ENCODE results near the gene TMEM147. TPM values are rescaled to one million over a fixed set of nuclear protein-coding genes. Genes with fewer than 3 reads are reported as not detected.

TMEM147 gene
- total and polyA plus RNA-seq, 2 donors (not counting 3 experiments of a cell fraction or from before 2014, with no cell fraction given): 75.8 to 214 TPM

DNA sequence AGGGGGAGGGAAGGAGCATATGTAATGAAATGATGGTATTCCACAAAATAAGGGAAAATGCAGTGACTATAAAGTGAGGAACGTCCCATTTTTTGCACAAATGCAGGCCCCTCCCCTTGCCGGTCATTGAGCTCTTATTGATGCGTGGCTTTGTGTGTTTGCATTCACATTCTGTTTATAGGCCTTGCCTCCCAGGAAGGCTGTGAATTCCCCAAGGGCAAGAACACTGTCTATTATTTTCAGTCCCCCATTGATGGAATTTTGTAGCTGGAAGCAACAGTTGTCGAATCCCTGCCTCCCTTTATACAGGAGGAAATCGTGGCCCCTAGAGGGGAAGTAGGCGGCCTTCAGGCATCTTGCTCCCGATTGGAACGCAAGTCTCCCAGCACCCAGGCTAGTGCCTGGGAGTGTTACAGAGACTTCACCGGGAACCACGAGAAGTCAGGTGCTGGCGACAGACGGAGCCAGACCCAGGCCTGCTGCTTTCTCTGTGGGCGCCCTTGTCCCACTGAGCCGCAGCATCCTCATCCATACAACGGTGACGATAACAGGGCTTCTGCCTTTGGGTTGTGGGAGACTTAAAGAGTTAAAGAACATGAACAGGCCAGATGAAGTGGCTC, 24.2 kb upstream of the TMEM147 start:
- BruUV-seq (replicated peaks): no TSS peak
- no peak overlapping the region for H3K27ac ChIP-seq (ENCODE audit: insufficient read depth, low read depth, low read length)
- FAIRE-seq: no peak
- H3K4me1 ChIP-seq (ENCODE audit: control insufficient read depth, extremely low read depth, insufficient read depth, low read length): no peaks in the 10 kb centered on the region
- no peaks in the 10 kb centered on the region for H4K20me1 ChIP-seq (replicated peaks; ENCODE audit: control insufficient read depth, extremely low read depth, insufficient read depth, low read length)
- no peak for DNase-seq (ENCODE audit: low read depth, low spot score)
- H3K27me3 ChIP-seq (ENCODE audit: control insufficient read depth in 2 of 2, insufficient read depth in 2 of 2, low read length in 2 of 2): peaks cover 4 to 9% of the 10 kb centered on the region in 2 experiments
- no peak overlapping the region for H3K4me2 ChIP-seq (ENCODE audit: insufficient read depth, low read length)
- intact Hi-C loops (cut with micrococcal nuclease) (no loop called here), dilution Hi-C loops (cut with MboI; ENCODE audit: extremely low pct_ligation_motif_present, low sequenced_read_pairs) (no loop called here)
- TF ChIP-seq GATA2 (IDR thresholded peaks at IDR 0.05; ENCODE audit: insufficient read depth, insufficient read length, low read depth, low read length) (no peak), POLR2AphosphoS5 (IDR thresholded peaks at IDR 0.05; ENCODE audit: insufficient read depth, low read depth, low read length) (no peak), EZH2 (IDR thresholded peaks at IDR 0.05; ENCODE audit: borderline replicate concordance, low read depth, low read length, severe bottlenecking) (no peak), POLR2A (IDR thresholded peaks at IDR 0.05; ENCODE audit: low read depth, low read length) (no peak), FOS (IDR thresholded peaks at IDR 0.05; ENCODE audit: borderline replicate concordance, insufficient read depth, low read length) (no peak), MYC (IDR thresholded peaks at IDR 0.05; ENCODE audit: low read depth, low read length) (no peak), JUN (IDR thresholded peaks at IDR 0.05; ENCODE audit: borderline replicate concordance, insufficient read depth, insufficient read length, low read depth) (no peak)
- TF ChIP-seq, protein P1, sequence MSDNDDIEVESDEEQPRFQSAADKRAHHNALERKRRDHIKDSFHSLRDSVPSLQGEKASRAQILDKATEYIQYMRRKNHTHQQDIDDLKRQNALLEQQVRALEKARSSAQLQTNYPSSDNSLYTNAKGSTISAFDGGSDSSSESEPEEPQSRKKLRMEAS (IDR thresholded peaks at IDR 0.05; ENCODE audit: insufficient read depth, insufficient read length): no peak
- TF ChIP-seq, protein P2, sequence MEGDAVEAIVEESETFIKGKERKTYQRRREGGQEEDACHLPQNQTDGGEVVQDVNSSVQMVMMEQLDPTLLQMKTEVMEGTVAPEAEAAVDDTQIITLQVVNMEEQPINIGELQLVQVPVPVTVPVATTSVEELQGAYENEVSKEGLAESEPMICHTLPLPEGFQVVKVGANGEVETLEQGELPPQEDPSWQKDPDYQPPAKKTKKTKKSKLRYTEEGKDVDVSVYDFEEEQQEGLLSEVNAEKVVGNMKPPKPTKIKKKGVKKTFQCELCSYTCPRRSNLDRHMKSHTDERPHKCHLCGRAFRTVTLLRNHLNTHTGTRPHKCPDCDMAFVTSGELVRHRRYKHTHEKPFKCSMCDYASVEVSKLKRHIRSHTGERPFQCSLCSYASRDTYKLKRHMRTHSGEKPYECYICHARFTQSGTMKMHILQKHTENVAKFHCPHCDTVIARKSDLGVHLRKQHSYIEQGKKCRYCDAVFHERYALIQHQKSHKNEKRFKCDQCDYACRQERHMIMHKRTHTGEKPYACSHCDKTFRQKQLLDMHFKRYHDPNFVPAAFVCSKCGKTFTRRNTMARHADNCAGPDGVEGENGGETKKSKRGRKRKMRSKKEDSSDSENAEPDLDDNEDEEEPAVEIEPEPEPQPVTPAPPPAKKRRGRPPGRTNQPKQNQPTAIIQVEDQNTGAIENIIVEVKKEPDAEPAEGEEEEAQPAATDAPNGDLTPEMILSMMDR (IDR thresholded peaks at IDR 0.05; ENCODE audit: extremely low read depth in 1 of 2, insufficient read depth in 1 of 2, low read depth in 1 of 2, low read length in 2 of 2): no peak
- POLR2A ChIA-PET: no interaction called here
- no peaks in the 10 kb centered on the region for H3K36me3 ChIP-seq (ENCODE audit: control insufficient read depth in 2 of 2, extremely low read depth in 1 of 2, insufficient read depth in 2 of 2, low read length in 2 of 2)
- H3K4me3 ChIP-seq (replicated peaks in 1 of 3; ENCODE audit: insufficient read depth in 1 of 3, low read depth in 1 of 3, low read length in 3 of 3): no peak overlapping the region
- H3K9me3 ChIP-seq (replicated peaks; ENCODE audit: control insufficient read depth, insufficient read depth, low read length): no peaks in the 10 kb centered on the region
- no peak overlapping the region for H3K9ac ChIP-seq (replicated peaks; ENCODE audit: extremely low read depth, insufficient read depth, low read length)
- CTCF ChIA-PET: no interaction called here
- H3K79me2 ChIP-seq (ENCODE audit: control insufficient read depth, insufficient read depth, low read length): no peaks in the 10 kb centered on the region
- no peaks in the 10 kb centered on the region for H3K9me1 ChIP-seq (replicated peaks; ENCODE audit: control insufficient read depth, extremely low read depth, insufficient read depth, low read length)
- H2AFZ ChIP-seq (ENCODE audit: low read depth, low read length): no peak overlapping the region
